HEK293 (cell line): ENCODE measurements around the gene ENO2.
A peak's percentile ranks its signal among the peaks of the same experiment; 100 is the strongest.

Experiments
- GLIS1 ChIP-seq: fragments of 450-650 bp; formaldehyde crosslinking; IDR thresholded peaks from 2 replicates; pipeline ENCODE4 v1.5.1; 2016; ENCODE audit warnings: missing biosample characterization, missing genetic modification characterization
- ZBTB17 ChIP-seq: fragments of 450-650 bp; formaldehyde crosslinking; IDR thresholded peaks from 2 replicates; pipeline ENCODE4 v1.5.1; 2016; ENCODE audit warnings: missing biosample characterization, missing genetic modification characterization
- ZBTB21 ChIP-seq: fragments of 450-650 bp; formaldehyde crosslinking; IDR thresholded peaks from 2 replicates; pipeline ENCODE4 v1.5.1; 2017; ENCODE audit warnings: missing biosample characterization, missing genetic modification characterization
- ZFHX2 ChIP-seq: fragments of 450-650 bp; formaldehyde crosslinking; conservative IDR thresholded peaks from 2 replicates; pipeline ENCODE4 v1.5.1; 2016; ENCODE audit warnings: missing biosample characterization, missing genetic modification characterization
- ZNF157 ChIP-seq: fragments of 450-650 bp; formaldehyde crosslinking; IDR thresholded peaks from 2 replicates; pipeline ENCODE4 v1.5.1; 2016; ENCODE audit warnings: missing biosample characterization, missing genetic modification characterization
- ZNF16 ChIP-seq: fragments of 450-650 bp; formaldehyde crosslinking; IDR thresholded peaks from 2 replicates; pipeline ENCODE4 v1.5.1; 2016; ENCODE audit warnings: low read depth, missing biosample characterization, missing genetic modification characterization
- ZNF214 ChIP-seq: fragments of 450-650 bp; formaldehyde crosslinking; IDR thresholded peaks from 2 replicates; pipeline ENCODE4 v1.5.1; 2017; ENCODE audit warnings: missing biosample characterization, mild to moderate bottlenecking, missing genetic modification characterization, borderline replicate concordance
- ZNF23 ChIP-seq: fragments of 450-650 bp; formaldehyde crosslinking; IDR thresholded peaks from 2 replicates; pipeline ENCODE4 v1.5.1; 2016; ENCODE audit warnings: missing biosample characterization, missing genetic modification characterization, borderline replicate concordance
- ZNF239 ChIP-seq: fragments of 450-650 bp; formaldehyde crosslinking; IDR thresholded peaks from 2 replicates; pipeline ENCODE4 v1.5.1; 2016; ENCODE audit warnings: missing biosample characterization, missing genetic modification characterization
- ZNF248 ChIP-seq: fragments of 450-650 bp; formaldehyde crosslinking; IDR thresholded peaks from 2 replicates; pipeline ENCODE4 v1.5.1; 2017; ENCODE audit warnings: missing biosample characterization, missing genetic modification characterization
- ZNF302 ChIP-seq: fragments of 450-650 bp; formaldehyde crosslinking; IDR thresholded peaks from 2 replicates; pipeline ENCODE4 v1.5.1; 2016; ENCODE audit warnings: missing biosample characterization, missing genetic modification characterization, low read depth
- ZNF311 ChIP-seq: fragments of 450-650 bp; formaldehyde crosslinking; IDR thresholded peaks from 2 replicates; pipeline ENCODE4 v1.5.1; 2017; ENCODE audit warnings: missing biosample characterization, missing genetic modification characterization, borderline replicate concordance
- ZNF341 ChIP-seq: fragments of 450-650 bp; formaldehyde crosslinking; IDR thresholded peaks from 2 replicates; pipeline ENCODE4; 2016; ENCODE audit warnings: low read depth, missing biosample characterization, missing genetic modification characterization
- ZNF350 ChIP-seq: fragments of 450-650 bp; formaldehyde crosslinking; IDR thresholded peaks from 2 replicates; pipeline ENCODE4 v1.5.0; 2017; ENCODE audit warnings: missing biosample characterization, mild to moderate bottlenecking, missing genetic modification characterization
- ZNF391 ChIP-seq: fragments of 450-650 bp; formaldehyde crosslinking; IDR thresholded peaks from 2 replicates; pipeline ENCODE4 v1.5.1; 2016; ENCODE audit warnings: low read depth, missing biosample characterization, missing genetic modification characterization, borderline replicate concordance
- ZNF48 ChIP-seq: fragments of 450-650 bp; formaldehyde crosslinking; IDR thresholded peaks from 2 replicates; pipeline ENCODE4 v1.5.1; 2016; ENCODE audit warnings: missing biosample characterization, missing genetic modification characterization
- ZNF514 ChIP-seq: fragments of 450-650 bp; formaldehyde crosslinking; IDR thresholded peaks from 2 replicates; pipeline ENCODE4 v1.5.1; 2016; ENCODE audit warnings: missing biosample characterization, missing genetic modification characterization
- ZNF544 ChIP-seq: fragments of 450-650 bp; formaldehyde crosslinking; IDR thresholded peaks from 2 replicates; pipeline ENCODE4 v1.5.0; 2017; ENCODE audit warnings: missing biosample characterization, missing genetic modification characterization
- ZNF548 ChIP-seq: fragments of 450-650 bp; formaldehyde crosslinking; IDR thresholded peaks from 2 replicates; pipeline ENCODE4 v1.5.1; 2016; ENCODE audit warnings: missing biosample characterization, missing genetic modification characterization
- ZNF558 ChIP-seq: fragments of 450-650 bp; formaldehyde crosslinking; IDR thresholded peaks from 2 replicates; pipeline ENCODE4 v1.5.1; 2016; ENCODE audit warnings: missing biosample characterization, missing genetic modification characterization
- ZNF610 ChIP-seq: fragments of 450-650 bp; formaldehyde crosslinking; IDR thresholded peaks from 2 replicates; pipeline ENCODE4 v1.5.1; 2016; ENCODE audit warnings: missing biosample characterization, missing genetic modification characterization, borderline replicate concordance
- ZNF624 ChIP-seq: fragments of 450-650 bp; formaldehyde crosslinking; IDR thresholded peaks from 2 replicates; pipeline ENCODE4 v1.5.1; 2017; ENCODE audit warnings: missing biosample characterization, missing genetic modification characterization
- ZNF626 ChIP-seq: fragments of 450-650 bp; sonication (Bioruptor Pico); formaldehyde crosslinking; IDR thresholded peaks from 2 replicates; pipeline ENCODE4 v1.5.1; 2018; ENCODE audit warnings: missing biosample characterization, missing genetic modification characterization, inconsistent platforms
- ZNF654 ChIP-seq: fragments of 450-650 bp; formaldehyde crosslinking; IDR thresholded peaks from 2 replicates; pipeline ENCODE4 v1.5.1; 2016; ENCODE audit warnings: low read depth, missing biosample characterization, missing genetic modification characterization
- ZNF660 ChIP-seq: fragments of 450-650 bp; IDR thresholded peaks from 2 replicates; pipeline ENCODE4 v1.5.1; 2018; ENCODE audit warnings: missing biosample characterization, mild to moderate bottlenecking, missing genetic modification characterization
- ZNF664 ChIP-seq: fragments of 450-650 bp; formaldehyde crosslinking; IDR thresholded peaks from 2 replicates; pipeline ENCODE4 v1.5.1; 2016; ENCODE audit warnings: missing biosample characterization, missing genetic modification characterization
- ZNF677 ChIP-seq: fragments of 450-650 bp; IDR thresholded peaks from 2 replicates; pipeline ENCODE4 v1.5.0; 2018; ENCODE audit warnings: missing biosample characterization, mild to moderate bottlenecking, missing genetic modification characterization, moderate library complexity
- ZNF747 ChIP-seq: fragments of 450-650 bp; formaldehyde crosslinking; IDR thresholded peaks from 2 replicates; pipeline ENCODE4 v1.5.1; 2016; ENCODE audit warnings: missing biosample characterization, missing genetic modification characterization
- ZNF776 ChIP-seq: fragments of 450-650 bp; formaldehyde crosslinking; IDR thresholded peaks from 2 replicates; pipeline ENCODE4 v1.5.0; 2017; ENCODE audit warnings: missing biosample characterization, missing genetic modification characterization, borderline replicate concordance
- ZSCAN16 ChIP-seq: fragments of 450-650 bp; formaldehyde crosslinking; IDR thresholded peaks from 2 replicates; pipeline ENCODE4 v1.5.1; 2016; ENCODE audit warnings: missing biosample characterization, missing genetic modification characterization
- TF ChIP-seq, protein P1 (sequence below): fragments of 450-650 bp; formaldehyde crosslinking; conservative IDR thresholded peaks from 2 replicates; pipeline ENCODE4 v1.5.1; 2016; ENCODE audit warnings: low read depth, missing biosample characterization, missing genetic modification characterization
- TF ChIP-seq, protein P2 (sequence below): fragments of 450-650 bp; formaldehyde crosslinking; IDR thresholded peaks from 2 replicates; pipeline ENCODE4 v1.5.1; 2016; ENCODE audit warnings: missing biosample characterization, missing genetic modification characterization
- TF ChIP-seq, protein P3 (sequence below): fragments of 450-650 bp; formaldehyde crosslinking; IDR thresholded peaks from 2 replicates; pipeline ENCODE4 v1.5.1; 2016; ENCODE audit warnings: missing biosample characterization, missing genetic modification characterization

Gene ENO2

DNA sequence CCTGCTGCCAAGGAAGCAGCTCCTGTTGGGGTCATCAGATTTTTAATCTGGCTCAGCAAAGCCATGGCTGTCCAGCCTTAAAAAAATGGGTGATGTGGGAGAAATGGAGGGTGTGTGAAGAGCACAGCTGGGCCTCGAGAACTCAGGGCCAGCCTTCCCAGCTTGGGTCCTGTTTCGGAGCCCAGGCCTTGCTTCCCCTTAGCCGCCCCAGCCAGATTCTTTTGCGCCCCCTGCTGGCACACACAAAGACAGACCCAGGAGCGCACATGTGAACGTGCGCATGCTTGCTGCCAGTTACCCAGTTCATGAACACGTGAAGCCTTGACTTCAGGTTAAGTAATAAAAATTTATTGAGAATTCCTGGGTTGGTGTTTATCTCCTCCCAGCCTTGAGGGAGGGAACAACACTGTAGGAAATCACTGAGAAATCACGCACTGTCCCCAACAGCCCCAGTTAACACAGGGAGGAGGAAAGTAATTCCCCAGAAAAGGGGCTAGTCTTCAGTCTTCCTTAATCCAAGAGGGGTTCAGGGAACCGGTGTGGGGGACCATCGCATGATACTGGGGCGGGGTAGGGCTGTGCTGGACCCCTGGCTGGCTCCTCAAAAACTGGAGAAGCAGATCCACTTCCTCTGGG, 50.8 kb downstream of the ENO2 start (continued):
- TF ChIP-seq ZNF514 (tag by site-specific recombination), result no peak
- TF ChIP-seq ZNF350 (tag by site-specific recombination), result no peak
- TF ChIP-seq ZNF624 (tag by site-specific recombination), result no peak
- TF ChIP-seq ZNF16, result no peak
- TF ChIP-seq ZNF626, result no peak
- TF ChIP-seq, protein P1, sequence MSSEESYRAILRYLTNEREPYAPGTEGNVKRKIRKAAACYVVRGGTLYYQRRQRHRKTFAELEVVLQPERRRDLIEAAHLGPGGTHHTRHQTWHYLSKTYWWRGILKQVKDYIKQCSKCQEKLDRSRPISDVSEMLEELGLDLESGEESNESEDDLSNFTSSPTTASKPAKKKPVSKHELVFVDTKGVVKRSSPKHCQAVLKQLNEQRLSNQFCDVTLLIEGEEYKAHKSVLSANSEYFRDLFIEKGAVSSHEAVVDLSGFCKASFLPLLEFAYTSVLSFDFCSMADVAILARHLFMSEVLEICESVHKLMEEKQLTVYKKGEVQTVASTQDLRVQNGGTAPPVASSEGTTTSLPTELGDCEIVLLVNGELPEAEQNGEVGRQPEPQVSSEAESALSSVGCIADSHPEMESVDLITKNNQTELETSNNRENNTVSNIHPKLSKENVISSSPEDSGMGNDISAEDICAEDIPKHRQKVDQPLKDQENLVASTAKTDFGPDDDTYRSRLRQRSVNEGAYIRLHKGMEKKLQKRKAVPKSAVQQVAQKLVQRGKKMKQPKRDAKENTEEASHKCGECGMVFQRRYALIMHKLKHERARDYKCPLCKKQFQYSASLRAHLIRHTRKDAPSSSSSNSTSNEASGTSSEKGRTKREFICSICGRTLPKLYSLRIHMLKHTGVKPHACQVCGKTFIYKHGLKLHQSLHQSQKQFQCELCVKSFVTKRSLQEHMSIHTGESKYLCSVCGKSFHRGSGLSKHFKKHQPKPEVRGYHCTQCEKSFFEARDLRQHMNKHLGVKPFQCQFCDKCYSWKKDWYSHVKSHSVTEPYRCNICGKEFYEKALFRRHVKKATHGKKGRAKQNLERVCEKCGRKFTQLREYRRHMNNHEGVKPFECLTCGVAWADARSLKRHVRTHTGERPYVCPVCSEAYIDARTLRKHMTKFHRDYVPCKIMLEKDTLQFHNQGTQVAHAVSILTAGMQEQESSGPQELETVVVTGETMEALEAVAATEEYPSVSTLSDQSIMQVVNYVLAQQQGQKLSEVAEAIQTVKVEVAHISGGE, result 0 out of 2 replicates have a peak, but pooled peaks have one; percentile 16
- peak; percentile 69 for TF ChIP-seq ZNF654 (tag by site-specific recombination)
- TF ChIP-seq, protein P2, sequence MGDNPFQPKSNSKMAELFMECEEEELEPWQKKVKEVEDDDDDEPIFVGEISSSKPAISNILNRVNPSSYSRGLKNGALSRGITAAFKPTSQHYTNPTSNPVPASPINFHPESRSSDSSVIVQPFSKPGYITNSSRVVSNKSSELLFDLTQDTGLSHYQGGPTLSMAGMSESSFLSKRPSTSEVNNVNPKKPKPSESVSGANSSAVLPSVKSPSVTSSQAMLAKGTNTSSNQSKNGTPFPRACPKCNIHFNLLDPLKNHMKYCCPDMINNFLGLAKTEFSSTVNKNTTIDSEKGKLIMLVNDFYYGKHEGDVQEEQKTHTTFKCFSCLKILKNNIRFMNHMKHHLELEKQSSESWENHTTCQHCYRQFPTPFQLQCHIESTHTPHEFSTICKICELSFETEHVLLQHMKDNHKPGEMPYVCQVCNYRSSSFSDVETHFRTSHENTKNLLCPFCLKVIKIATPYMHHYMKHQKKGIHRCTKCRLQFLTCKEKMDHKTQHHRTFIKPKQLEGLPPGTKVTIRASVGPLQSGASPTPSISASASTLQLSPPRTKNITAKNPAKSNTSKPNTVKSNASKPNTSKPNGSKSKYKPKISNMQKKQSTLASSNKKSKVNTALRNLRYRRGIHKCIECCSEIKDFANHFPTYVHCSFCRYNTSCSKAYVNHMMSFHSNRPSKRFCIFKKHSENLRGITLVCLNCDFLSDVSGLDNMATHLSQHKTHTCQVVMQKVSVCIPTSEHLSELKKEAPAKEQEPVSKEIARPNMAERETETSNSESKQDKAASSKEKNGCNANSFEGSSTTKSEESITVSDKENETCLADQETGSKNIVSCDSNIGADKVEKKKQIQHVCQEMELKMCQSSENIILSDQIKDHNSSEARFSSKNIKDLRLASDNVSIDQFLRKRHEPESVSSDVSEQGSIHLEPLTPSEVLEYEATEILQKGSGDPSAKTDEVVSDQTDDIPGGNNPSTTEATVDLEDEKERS (tag by site-specific recombination), result no peak
- 0 out of 2 replicates have a peak, but pooled peaks have one; percentile 35 for TF ChIP-seq ZNF391 (tag by site-specific recombination)
- no peak for TF ChIP-seq ZNF302
- no peak for TF ChIP-seq ZNF157
- no peak for TF ChIP-seq ZNF548 (tag by site-specific recombination)
- no peak for TF ChIP-seq ZSCAN16 (tag by site-specific recombination)
- no peak for TF ChIP-seq ZNF677
- TF ChIP-seq GLIS1 (tag by site-specific recombination), result peak; percentile 31; the same call in 1 of the 2 replicates
- TF ChIP-seq ZNF248 (tag by site-specific recombination), result no peak
- TF ChIP-seq ZNF239 (tag by site-specific recombination), result no peak
- no peak for TF ChIP-seq ZNF664 (tag by site-specific recombination)
- TF ChIP-seq ZNF311 (tag by site-specific recombination), result no peak
- TF ChIP-seq ZNF558, result no peak
- no peak for TF ChIP-seq ZNF747
- TF ChIP-seq, protein P3, sequence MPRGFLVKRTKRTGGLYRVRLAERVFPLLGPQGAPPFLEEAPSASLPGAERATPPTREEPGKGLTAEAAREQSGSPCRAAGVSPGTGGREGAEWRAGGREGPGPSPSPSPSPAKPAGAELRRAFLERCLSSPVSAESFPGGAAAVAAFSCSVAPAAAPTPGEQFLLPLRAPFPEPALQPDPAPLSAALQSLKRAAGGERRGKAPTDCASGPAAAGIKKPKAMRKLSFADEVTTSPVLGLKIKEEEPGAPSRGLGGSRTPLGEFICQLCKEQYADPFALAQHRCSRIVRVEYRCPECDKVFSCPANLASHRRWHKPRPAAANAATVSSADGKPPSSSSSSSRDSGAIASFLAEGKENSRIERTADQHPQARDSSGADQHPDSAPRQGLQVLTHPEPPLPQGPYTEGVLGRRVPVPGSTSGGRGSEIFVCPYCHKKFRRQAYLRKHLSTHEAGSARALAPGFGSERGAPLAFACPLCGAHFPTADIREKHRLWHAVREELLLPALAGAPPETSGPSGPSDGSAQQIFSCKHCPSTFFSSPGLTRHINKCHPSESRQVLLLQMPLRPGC, result no peak
- no peak for TF ChIP-seq ZNF23 (tag by site-specific recombination)
- TF ChIP-seq ZNF214 (tag by site-specific recombination), result no peak
- peak; percentile 50 for TF ChIP-seq ZNF341 (tag by site-specific recombination)
- TF ChIP-seq ZNF544, result no peak
- peak; percentile 87 for TF ChIP-seq ZNF660 (tag by site-specific recombination)
- TF ChIP-seq ZNF776 (tag by site-specific recombination), result no peak
- no peak for TF ChIP-seq ZFHX2 (tag by site-specific recombination)
- no peak for TF ChIP-seq ZNF610 (tag by site-specific recombination)
- no peak for TF ChIP-seq ZNF48 (tag by site-specific recombination)
- TF ChIP-seq ZBTB21, result no peak
- peak; percentile 62 for TF ChIP-seq ZBTB17 (tag by site-specific recombination)
